Measurements from ENCODE around the gene HBZ. TPM values are rescaled to one million over a fixed set of nuclear protein-coding genes. Genes with fewer than 3 reads are reported as not detected.

The HBZ gene
- total RNA-seq, 1 experiment from 2014 or later = 1.1 TPM

GRCh38 chr16:119295-119694, 33.1 kb upstream of the HBZ start:
- Histone ChIP-seq H3K27me3 (ENCODE audit: control insufficient read depth, insufficient read depth, low read length) (no peaks in the 10 kb centered on the region), H3K9me3 (ENCODE audit: control insufficient read depth, insufficient read depth, low read depth, low read length) (no peaks in the 10 kb centered on the region), H3K4me3 (ENCODE audit: low read depth in 2 of 2, low read length in 2 of 2) (no peak overlapping the region), H3K27ac (ENCODE audit: low read length) (no peak overlapping the region), H3K36me3 (ENCODE audit: control insufficient read depth, insufficient read depth, low read length) (peaks cover 10% of the 10 kb centered on the region), H3K4me1 (ENCODE audit: control insufficient read depth, insufficient read depth, low read length) (no peaks in the 10 kb centered on the region)
- ChIA-PET CTCF (no interaction called here), POLR2A (interaction anchor here (0.7 kb wide), 1 partner anchor 23 kb away, joined by 3 read pairs; no protein-coding TSS in a partner anchor)
- DNase-seq (ENCODE audit: low read depth, low spot score) (no peak), ATAC-seq (no peak)
- intact Hi-C loops (cut with micrococcal nuclease; ENCODE audit: unreplicated experiment) (no loop called here), in situ Hi-C loops (cut with HindIII; ENCODE audit: low pct_unique_long_range_greater_than_20kb, low sequenced_read_pairs) (no loop called here)
- TF ChIP-seq SIN3A (IDR thresholded peaks at IDR 0.05; ENCODE audit: borderline replicate concordance, insufficient read depth, low read depth, low read length) (no peak), TCF7L2 (IDR thresholded peaks at IDR 0.05; ENCODE audit: low read depth, low read length) (no peak), REST (IDR thresholded peaks at IDR 0.05; ENCODE audit: insufficient read depth in 1 of 2, low read depth in 2 of 2, low read length in 1 of 2) (no peak), POLR2AphosphoS5 (IDR thresholded peaks at IDR 0.05; ENCODE audit: low read depth, low read length) (no peak), CTCF (IDR thresholded peaks at IDR 0.05) (no peak)
- no TSS peak for BruUV-seq (replicated peaks)

GRCh38 chr16:119835-120491, 32.5 kb upstream of the HBZ start:
- ATAC-seq (no peak), DNase-seq (ENCODE audit: low read depth, low spot score) (no peak)
- Histone ChIP-seq H3K27ac (ENCODE audit: low read length) (no peak overlapping the region), H3K27me3 (ENCODE audit: control insufficient read depth, insufficient read depth, low read length) (no peaks in the 10 kb centered on the region), H3K36me3 (ENCODE audit: control insufficient read depth, insufficient read depth, low read length) (peaks cover 10% of the 10 kb centered on the region), H3K4me1 (ENCODE audit: control insufficient read depth, insufficient read depth, low read length) (no peaks in the 10 kb centered on the region), H3K9me3 (ENCODE audit: control insufficient read depth, insufficient read depth, low read depth, low read length) (no peaks in the 10 kb centered on the region), H3K4me3 (ENCODE audit: low read depth in 2 of 2, low read length in 2 of 2) (no peak overlapping the region)
- intact Hi-C loops (cut with micrococcal nuclease; ENCODE audit: unreplicated experiment) = no loop called here
- BruUV-seq (replicated peaks) = no TSS peak
- in situ Hi-C loops (cut with HindIII; ENCODE audit: low pct_unique_long_range_greater_than_20kb, low sequenced_read_pairs) = no loop called here
- TF ChIP-seq SIN3A (IDR thresholded peaks at IDR 0.05; ENCODE audit: borderline replicate concordance, insufficient read depth, low read depth, low read length) (no peak), TCF7L2 (IDR thresholded peaks at IDR 0.05; ENCODE audit: low read depth, low read length) (no peak), POLR2AphosphoS5 (IDR thresholded peaks at IDR 0.05; ENCODE audit: low read depth, low read length) (no peak), CTCF (IDR thresholded peaks at IDR 0.05) (no peak)
- POLR2A ChIA-PET = interaction anchor here (0.6 to 0.7 kb wide), 2 partner anchors 23 to 72 kb away, joined by 3 to 8 read pairs; no protein-coding TSS in a partner anchor
- CTCF ChIA-PET = no interaction called here

Measured in Panc1 (cell line).